Right lung (tissue), 5 donors: Measurements from ENCODE around the gene FBN2. TPM values are rescaled to one million over a fixed set of nuclear protein-coding genes. Genes with fewer than 3 reads are reported as not detected.
"Not testable (repeated sequence)": the region's sequence is repeated elsewhere in the genome, so short reads cannot be mapped to it uniquely, and the experiment has no call there.

ENCODE experiments used
- DNase-seq, 2 donors: peaks; one replicate each; pipeline ENCODE4 v3.0.0-alpha.2; 2013
- polyA plus RNA-seq, 5 donors: library from polyadenylated mRNA; unstranded; fragments of 120-200 nt; gene quantifications; one replicate each; pipeline versions ENCODE4 v1.2.1 to v1.2.3, GENCODE V29; 2013; ENCODE audit warnings: inconsistent platforms in 1 of 5, low replicate concordance in 1 of 5; ENCODE audit not compliant: insufficient read length in 5 of 5, insufficient read depth in 1 of 5

The FBN2 gene
- polyA plus RNA-seq, 5 donors = 37.5 to 57.0 (median 52.2) TPM

GRCh38 chr5:128366147-128366546, 171.9 kb downstream of the FBN2 start:
- no peak for DNase-seq

GRCh38 chr5:128362370-128362769, 175.7 kb downstream of the FBN2 start:
- no peak for DNase-seq

GRCh38 chr5:128358826-128359225, 179.2 kb downstream of the FBN2 start:
- no peak for DNase-seq

GRCh38 chr5:128357226-128357625, 180.8 kb downstream of the FBN2 start:
- DNase-seq = no peak

GRCh38 chr5:128355961-128356360, 182.1 kb downstream of the FBN2 start:
- DNase-seq = no peak

GRCh38 chr5:128353441-128354107, 184.5 kb downstream of the FBN2 start:
- no peak for DNase-seq

GRCh38 chr5:128350705-128351104, 187.3 kb downstream of the FBN2 start:
- DNase-seq = no peak

GRCh38 chr5:128349044-128349858, 188.8 kb downstream of the FBN2 start:
- peak in 1 of 2 donors; percentile 3 for DNase-seq

- no peak for DNase-seq
Measured at GRCh38 chr5:128346038-128346437, 192.0 kb downstream of the FBN2 start.

- no peak for DNase-seq
Measured at GRCh38 chr5:128345247-128345646, 192.8 kb downstream of the FBN2 start.

GRCh38 chr5:128343168-128343567, 194.9 kb downstream of the FBN2 start:
- DNase-seq = no peak

GRCh38 chr5:128341056-128341455, 197.0 kb downstream of the FBN2 start:
- DNase-seq = no peak

GRCh38 chr5:128340648-128341047, 197.4 kb downstream of the FBN2 start:
- no peak for DNase-seq

- DNase-seq = no peak
Measured at GRCh38 chr5:128339585-128339984, 198.5 kb downstream of the FBN2 start.

GRCh38 chr5:128338649-128339048, 199.4 kb downstream of the FBN2 start:
- no peak for DNase-seq

- no peak for DNase-seq
Measured at GRCh38 chr5:128335339-128335738, 202.7 kb downstream of the FBN2 start.

- no peak for DNase-seq
Measured at GRCh38 chr5:128334010-128334716, 203.9 kb downstream of the FBN2 start.

GRCh38 chr5:128331261-128331660, 206.8 kb downstream of the FBN2 start:
- DNase-seq = no peak

GRCh38 chr5:128329386-128329939, 208.6 kb downstream of the FBN2 start:
- no peak for DNase-seq

- DNase-seq = no peak
Measured at GRCh38 chr5:128328446-128328845, 209.6 kb downstream of the FBN2 start.

- DNase-seq = no peak
Measured at GRCh38 chr5:128328007-128328406, 210.0 kb downstream of the FBN2 start.

GRCh38 chr5:128321418-128321817, 216.6 kb downstream of the FBN2 start:
- not testable (repeated sequence) for DNase-seq
